Measurements from ENCODE around the gene FBN2.
"Not testable (repeated sequence)": the region's sequence is repeated elsewhere in the genome, so short reads cannot be mapped to it uniquely, and the experiment has no call there.

FBN2 gene

GRCh38 chr5:128480158-128480557, 57.9 kb downstream of the FBN2 start:
- DNase-seq (ENCODE audit: low read depth in 1 of 2, low spot score in 1 of 2): no peak

- DNase-seq (ENCODE audit: low read depth in 1 of 2, low spot score in 1 of 2): no peak
Observed at GRCh38 chr5:128478386-128479368, 59.4 kb downstream of the FBN2 start.

GRCh38 chr5:128477944-128478343, 60.1 kb downstream of the FBN2 start:
- no peak for DNase-seq (ENCODE audit: low read depth in 1 of 2, low spot score in 1 of 2)

- no peak for DNase-seq (ENCODE audit: low read depth in 1 of 2, low spot score in 1 of 2)
Observed at GRCh38 chr5:128475693-128476092, 62.4 kb downstream of the FBN2 start.

GRCh38 chr5:128472919-128473318, 65.1 kb downstream of the FBN2 start:
- no peak for DNase-seq (ENCODE audit: low read depth in 1 of 2, low spot score in 1 of 2)

- DNase-seq (ENCODE audit: low read depth in 1 of 2, low spot score in 1 of 2): no peak
Observed at GRCh38 chr5:128472036-128472435, 66.0 kb downstream of the FBN2 start.

- no peak for DNase-seq (ENCODE audit: low read depth in 1 of 2, low spot score in 1 of 2)
Observed at GRCh38 chr5:128470663-128471062, 67.4 kb downstream of the FBN2 start.

- no peak for DNase-seq (ENCODE audit: low read depth in 1 of 2, low spot score in 1 of 2)
Observed at GRCh38 chr5:128469912-128470311, 68.1 kb downstream of the FBN2 start.

- no peak for DNase-seq (ENCODE audit: low read depth in 1 of 2, low spot score in 1 of 2)
Observed at GRCh38 chr5:128466980-128467379, 71.1 kb downstream of the FBN2 start.

GRCh38 chr5:128466554-128466953, 71.5 kb downstream of the FBN2 start:
- no peak for DNase-seq (ENCODE audit: low read depth in 1 of 2, low spot score in 1 of 2)

- DNase-seq (ENCODE audit: low read depth in 1 of 2, low spot score in 1 of 2): no peak
Observed at GRCh38 chr5:128464596-128464995, 73.4 kb downstream of the FBN2 start.

GRCh38 chr5:128462330-128462729, 75.7 kb downstream of the FBN2 start:
- DNase-seq (ENCODE audit: low read depth in 1 of 2, low spot score in 1 of 2): no peak

GRCh38 chr5:128457147-128457915, 80.7 kb downstream of the FBN2 start:
- DNase-seq (ENCODE audit: low read depth in 1 of 2, low spot score in 1 of 2): not testable (repeated sequence)

GRCh38 chr5:128455841-128456361, 82.1 kb downstream of the FBN2 start:
- DNase-seq (ENCODE audit: low read depth in 1 of 2, low spot score in 1 of 2): no peak

GRCh38 chr5:128453121-128453520, 84.9 kb downstream of the FBN2 start:
- no peak for DNase-seq (ENCODE audit: low read depth in 1 of 2, low spot score in 1 of 2)

GRCh38 chr5:128447224-128447623, 90.8 kb downstream of the FBN2 start:
- DNase-seq (ENCODE audit: low read depth in 1 of 2, low spot score in 1 of 2): not testable (repeated sequence)

GRCh38 chr5:128441941-128442350, 96.1 kb downstream of the FBN2 start:
- DNase-seq (ENCODE audit: low read depth in 1 of 2, low spot score in 1 of 2): no peak

- no peak for DNase-seq (ENCODE audit: low read depth in 1 of 2, low spot score in 1 of 2)
Observed at GRCh38 chr5:128441165-128441564, 96.9 kb downstream of the FBN2 start.

GRCh38 chr5:128436749-128437188, 101.3 kb downstream of the FBN2 start:
- DNase-seq (ENCODE audit: low read depth in 1 of 2, low spot score in 1 of 2): no peak

GRCh38 chr5:128435861-128436260, 102.2 kb downstream of the FBN2 start:
- no peak for DNase-seq (ENCODE audit: low read depth in 1 of 2, low spot score in 1 of 2)

- DNase-seq (ENCODE audit: low read depth in 1 of 2, low spot score in 1 of 2): no peak
Observed at GRCh38 chr5:128434993-128435392, 103.1 kb downstream of the FBN2 start.
